Esophagus (tissue), 2 donors: ENCODE data around the gene CERS6. TPM values are rescaled to one million over a fixed set of nuclear protein-coding genes. Genes with fewer than 3 reads are reported as not detected.
"Not testable (repeated sequence)": the region's sequence is repeated elsewhere in the genome, so short reads cannot be mapped to it uniquely, and the experiment has no call there.

Source experiments
- H3K27ac ChIP-seq, 2 donors: one replicate each; pipeline ENCODE4 v1.5.1; 2013; ENCODE audit warnings: low read depth in 2 of 2, mild to moderate bottlenecking in 2 of 2, inconsistent platforms in 1 of 2, low read length in 1 of 2, moderate library complexity in 1 of 2
- H3K27me3 ChIP-seq, 2 donors: one replicate each; pipeline ENCODE4 v1.6.1; 2013; ENCODE audit warnings: low read length in 2 of 2, control low read depth in 1 of 2, mild to moderate bottlenecking in 1 of 2; ENCODE audit not compliant: insufficient read depth in 2 of 2, control insufficient read depth in 1 of 2
- H3K36me3 ChIP-seq, 2 donors: one replicate each; pipeline ENCODE4 v1.6.1; 2013; ENCODE audit warnings: low read length in 1 of 2; ENCODE audit not compliant: control insufficient read depth in 2 of 2, insufficient read depth in 2 of 2
- H3K4me1 ChIP-seq, 2 donors: one replicate each; pipeline ENCODE4 v1.6.1; 2013; ENCODE audit warnings: low read length in 1 of 2; ENCODE audit not compliant: control insufficient read depth in 2 of 2, insufficient read depth in 2 of 2
- H3K4me3 ChIP-seq, 2 donors: one replicate each; pipeline ENCODE4 v1.5.1; 2013; ENCODE audit warnings: low read length in 2 of 2, mild to moderate bottlenecking in 2 of 2, low read depth in 1 of 2, moderate library complexity in 1 of 2
- H3K9me3 ChIP-seq, 2 donors: one replicate each; pipeline ENCODE4 v1.6.1; 2013; ENCODE audit warnings: mild to moderate bottlenecking in 2 of 2, low read depth in 1 of 2, low read length in 1 of 2, moderate library complexity in 1 of 2; ENCODE audit not compliant: control insufficient read depth in 2 of 2, insufficient read depth in 1 of 2
- WGBS, 2 donors: extraction: QIAGEN DNeasy Blood & Tissue Kit; methylation state at CpG; one replicate each; pipeline ENCODE4 v1.1.7; 2013; 5-methylcytosine and 5-hydroxymethylcytosine counted together
- polyA plus RNA-seq, 2 donors: library from polyadenylated mRNA; stranded (reverse); fragments of 200-250 nt; gene quantifications; one replicate each; pipeline ENCODE4 v1.2.3, GENCODE V29; 2013
- donor health status: healthy with polysubstance abuse.
- donor health status: Bipolar disorder and iron deficiency.

CERS6 gene
- polyA plus RNA-seq, 2 donors: 4.2 to 7.6 TPM

DNA sequence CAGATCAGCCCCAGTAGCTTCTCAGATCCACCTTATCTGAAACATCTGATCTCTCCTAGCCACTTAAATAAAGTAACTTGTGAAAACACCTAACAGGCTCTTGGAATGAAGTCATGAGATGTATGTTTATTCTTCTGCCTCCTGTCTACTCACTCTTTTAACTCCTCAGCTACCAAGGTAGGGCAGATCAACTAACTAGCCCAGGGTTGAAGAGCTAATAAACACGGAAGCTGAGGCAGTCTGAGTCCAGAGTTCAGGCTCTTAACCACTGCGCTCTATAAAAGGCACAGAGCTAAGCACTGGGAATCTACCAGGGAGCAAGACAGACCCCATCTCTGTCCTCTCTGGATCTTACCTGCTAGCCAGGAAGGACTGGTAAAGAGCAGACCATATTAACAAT is 37.1 kb downstream of the CERS6 start:
- not testable (repeated sequence) for H3K36me3 ChIP-seq, H3K4me3 ChIP-seq, H3K4me1 ChIP-seq, H3K9me3 ChIP-seq, H3K27me3 ChIP-seq, H3K27ac ChIP-seq
- WGBS, 2 donors: 84 to 92% methylated on average over 2 of the region's 2 CpGs

DNA sequence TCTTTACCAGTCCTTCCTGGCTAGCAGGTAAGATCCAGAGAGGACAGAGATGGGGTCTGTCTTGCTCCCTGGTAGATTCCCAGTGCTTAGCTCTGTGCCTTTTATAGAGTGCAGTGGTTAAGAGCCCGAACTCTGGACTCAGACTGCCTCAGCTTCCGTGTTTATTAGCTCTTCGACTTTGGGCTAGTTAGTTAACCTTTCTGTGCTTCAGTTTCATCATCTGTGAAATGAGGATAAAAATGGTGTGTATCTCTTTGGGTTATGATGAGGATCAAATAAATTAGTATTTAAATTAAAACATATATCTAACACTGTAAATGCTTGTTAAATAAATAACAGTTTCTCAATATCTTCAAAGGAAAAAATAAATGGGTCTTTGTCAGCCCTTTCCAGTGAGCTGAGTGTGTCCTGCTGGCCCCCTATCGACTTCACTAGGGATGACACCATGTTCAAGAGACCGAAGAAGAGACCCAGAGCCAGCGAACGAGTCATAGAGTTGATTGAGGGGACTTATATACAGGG is 38.2 kb downstream of the CERS6 start:
- H3K27me3 ChIP-seq: no peaks in the 10 kb centered on the region
- 79 to 89% methylated on average over 7 of the region's 7 CpGs for WGBS, 2 donors
- no peaks in the 10 kb centered on the region for H3K9me3 ChIP-seq
- no peaks in the 10 kb centered on the region for H3K36me3 ChIP-seq
- H3K4me1 ChIP-seq: peaks cover 0 to 2% of the 10 kb centered on the region in 2 donors
- H3K4me3 ChIP-seq: no peak overlapping the region
- no peak overlapping the region for H3K27ac ChIP-seq

- peaks cover 0 to 2% of the 10 kb centered on the region in 2 donors for H3K4me1 ChIP-seq
- WGBS, 2 donors: 65 to 69% methylated on average over 1 of the region's 1 CpG
- H3K27me3 ChIP-seq: no peaks in the 10 kb centered on the region
- no peaks in the 10 kb centered on the region for H3K9me3 ChIP-seq
- no peaks in the 10 kb centered on the region for H3K36me3 ChIP-seq
- H3K4me3 ChIP-seq: no peak overlapping the region
- no peak overlapping the region for H3K27ac ChIP-seq
Measured at GRCh38 chr2:168495524-168495923, 39.5 kb downstream of the CERS6 start.

DNA sequence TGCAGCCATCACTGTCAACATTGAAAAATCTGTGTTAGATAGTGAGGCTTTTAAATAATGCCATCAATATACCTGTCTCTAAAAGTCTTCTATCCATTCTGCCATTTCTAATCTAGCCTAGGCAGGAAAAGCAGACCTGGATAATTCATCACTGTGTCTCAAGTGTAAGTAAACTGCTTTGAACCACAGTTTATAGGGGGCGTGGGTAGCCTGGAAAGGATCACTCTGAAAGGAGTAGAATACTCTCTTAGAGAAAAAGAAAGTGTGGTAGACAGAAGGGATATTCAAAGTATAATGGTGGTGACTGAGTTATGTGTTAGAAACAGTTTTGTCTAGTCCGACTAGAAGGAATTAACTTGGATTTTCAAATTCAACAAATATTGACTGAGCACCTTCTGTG is 40.8 kb downstream of the CERS6 start:
- Histone ChIP-seq H3K4me1 (no peaks in the 10 kb centered on the region), H3K36me3 (no peaks in the 10 kb centered on the region), H3K27ac (no peak overlapping the region), H3K9me3 (no peaks in the 10 kb centered on the region), H3K4me3 (no peak overlapping the region), H3K27me3 (no peaks in the 10 kb centered on the region)
- 78 to 86% methylated on average over 2 of the region's 2 CpGs for WGBS, 2 donors

DNA sequence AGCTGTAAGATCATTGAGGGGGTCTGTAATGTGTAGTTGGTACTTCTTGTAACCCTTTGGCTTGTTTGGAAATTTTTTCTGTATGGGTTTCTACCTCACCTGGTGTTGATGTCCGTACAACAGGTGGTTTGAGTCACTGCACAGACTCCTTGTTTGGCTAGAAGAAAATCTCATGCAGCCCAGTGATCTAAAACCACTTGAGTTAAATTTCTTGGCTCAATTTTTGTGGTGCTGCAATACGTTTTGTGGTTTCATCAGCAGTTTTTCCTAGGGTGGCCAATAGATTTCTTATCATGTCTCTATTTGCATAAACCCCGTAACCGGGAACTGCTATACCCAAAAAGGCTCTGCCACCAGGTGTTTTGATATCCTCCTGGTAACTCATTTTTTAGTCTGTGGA is 43.4 kb downstream of the CERS6 start:
- no peaks in the 10 kb centered on the region for H3K36me3 ChIP-seq
- 56 to 68% methylated on average over 4 of the region's 4 CpGs for WGBS, 2 donors

GRCh38 chr2:168500516-168500915 is 44.4 kb downstream of the CERS6 start:
- Histone ChIP-seq H3K27ac (no peak overlapping the region), H3K9me3 (no peaks in the 10 kb centered on the region), H3K27me3 (no peaks in the 10 kb centered on the region), H3K4me3 (no peak overlapping the region), H3K36me3 (no peaks in the 10 kb centered on the region), H3K4me1 (no peaks in the 10 kb centered on the region)

More for the DNA sequence above, 43.4 kb downstream of the CERS6 start:
- Histone ChIP-seq H3K4me3 (no peak overlapping the region), H3K4me1 (no peaks in the 10 kb centered on the region), H3K9me3 (no peaks in the 10 kb centered on the region), H3K27me3 (no peaks in the 10 kb centered on the region), H3K27ac (no peak overlapping the region)

- Histone ChIP-seq H3K27me3 (no peaks in the 10 kb centered on the region), H3K4me1 (no peaks in the 10 kb centered on the region)
- 78 to 91% methylated on average over 4 of the region's 4 CpGs for WGBS, 2 donors
Measured at GRCh38 chr2:168501466-168502065, 45.5 kb downstream of the CERS6 start.

GRCh38 chr2:168502852-168503251 is 46.8 kb downstream of the CERS6 start:
- H3K36me3 ChIP-seq, H3K4me3 ChIP-seq, H3K4me1 ChIP-seq, H3K27me3 ChIP-seq, H3K27ac ChIP-seq, H3K9me3 ChIP-seq: not testable (repeated sequence)
- WGBS, 2 donors: 92 to 94% methylated on average over 2 of the region's 2 CpGs

More at GRCh38 chr2:168501466-168502065, 45.5 kb downstream of the CERS6 start:
- Histone ChIP-seq H3K36me3 (no peaks in the 10 kb centered on the region), H3K4me3 (no peak overlapping the region), H3K27ac (no peak overlapping the region), H3K9me3 (no peaks in the 10 kb centered on the region)

DNA sequence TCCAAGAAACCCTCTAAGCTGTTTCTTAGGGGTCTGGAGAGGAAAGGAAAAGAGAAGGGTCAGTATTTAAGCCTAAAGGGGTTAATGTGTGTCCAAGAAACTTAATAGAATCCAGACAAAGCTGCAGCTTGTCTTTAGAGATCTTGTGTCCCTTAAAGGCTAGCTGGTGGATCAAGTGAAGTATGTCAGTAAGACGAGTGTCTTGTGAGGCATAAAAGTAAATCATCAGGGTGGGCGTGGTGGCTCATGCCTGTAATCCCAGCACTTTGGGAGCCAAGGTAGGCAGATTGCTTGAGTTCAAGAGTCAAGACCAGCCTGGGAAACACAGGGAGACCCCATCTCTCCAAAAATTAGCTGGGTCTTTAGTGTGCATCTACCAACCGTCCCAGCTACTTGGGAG is 47.8 kb downstream of the CERS6 start:
- H3K4me3 ChIP-seq: no peak overlapping the region
- H3K9me3 ChIP-seq: no peaks in the 10 kb centered on the region
- no peak overlapping the region for H3K27ac ChIP-seq
- H3K27me3 ChIP-seq: no peaks in the 10 kb centered on the region
- H3K4me1 ChIP-seq: no peaks in the 10 kb centered on the region
- WGBS, 2 donors: 79 to 81% methylated on average over 3 of the region's 3 CpGs
- no peaks in the 10 kb centered on the region for H3K36me3 ChIP-seq

DNA sequence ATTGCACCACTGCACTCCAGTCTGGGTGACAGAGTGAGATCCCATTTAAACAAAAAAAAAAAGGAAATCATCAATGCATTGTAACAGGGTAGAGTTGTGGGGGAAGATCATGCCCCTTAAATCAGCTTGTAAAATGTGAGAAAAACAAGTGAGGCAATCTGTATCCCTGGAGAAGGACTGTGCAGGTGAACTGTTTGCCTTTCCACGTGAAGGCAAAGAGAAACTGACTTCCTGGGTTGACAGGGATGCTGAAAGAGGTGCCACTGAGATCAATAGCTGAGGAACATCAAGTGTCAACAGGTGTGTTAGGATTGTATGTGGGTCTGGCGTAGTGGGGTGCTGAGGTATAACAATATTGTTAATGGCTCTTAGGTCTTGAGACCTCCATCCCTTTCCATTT is 48.3 kb downstream of the CERS6 start:
- no peak overlapping the region for H3K4me3 ChIP-seq

More for the DNA sequence above, 48.3 kb downstream of the CERS6 start:
- Histone ChIP-seq H3K9me3 (no peaks in the 10 kb centered on the region), H3K27ac (no peak overlapping the region), H3K4me1 (no peaks in the 10 kb centered on the region), H3K27me3 (no peaks in the 10 kb centered on the region), H3K36me3 (no peaks in the 10 kb centered on the region)
- 77 to 90% methylated on average over 2 of the region's 2 CpGs for WGBS, 2 donors
